B cell (primary cell): ENCODE measurements around the gene SLC7A10. TPM values are rescaled to one million over a fixed set of nuclear protein-coding genes. Genes with fewer than 3 reads are reported as not detected.

ENCODE experiments used
- ATAC-seq: fragments of 200-7000 bp; cut with Tn5 transposase; one replicate; pipeline ENCODE4 v1.10.0; 2021; ENCODE audit warnings: low read depth, mild to moderate bottlenecking, moderate number of reproducible peaks, moderate library complexity
- CTCF ChIA-PET: fragments of 350-600 bp; sonication (Branson Sonifier 250); formaldehyde crosslinking; loops from one replicate; lab custom pipeline; 2021; ENCODE audit warnings: antibody characterized with exemption, inconsistent platforms; lab: Charles Lee
- POLR2A ChIA-PET: fragments of 350-600 bp; sonication (Branson Sonifier 250); formaldehyde crosslinking; loops from one replicate; lab custom pipeline; 2021; ENCODE audit warnings: antibody characterized with exemption; lab: Charles Lee
- DNase-seq: peaks from one replicate; pipeline ENCODE4 v3.0.0; 2013
- H2AFZ ChIP-seq: 2 replicates; pipeline ENCODE4 v1.6.1; 2012; ENCODE audit warnings: mild to moderate bottlenecking, low read depth, low read length; ENCODE audit not compliant: insufficient read depth, poor library complexity, severe bottlenecking
- H3K27ac ChIP-seq, 2 donors: 1 replicate in 1 of 2; 2 replicates in 1 of 2; pipeline ENCODE4 v1.5.1; 2012 to 2013; ENCODE audit warnings: low read length in 2 of 2, mild to moderate bottlenecking in 2 of 2, moderate library complexity in 1 of 2
- H3K27me3 ChIP-seq, 4 experiments: fragments of 200-600 bp in 1 of 4; sonication (generic) in 1 of 4; replicated peaks in 1 of 4; 1 replicate in 2 of 4; 2 replicates in 2 of 4; pipeline versions ENCODE4 v1.6.1 to v1.7.0; 2013 to 2016; ENCODE audit warnings: low read length in 3 of 4, mild to moderate bottlenecking in 2 of 4, mixed read lengths in 1 of 4, moderate library complexity in 1 of 4; ENCODE audit not compliant: insufficient read depth in 4 of 4, control insufficient read depth in 3 of 4; ENCODE audit errors: control extremely low read depth in 1 of 4
- H3K36me3 ChIP-seq, 2 experiments: replicated peaks in 1 of 2; 1 replicate in 1 of 2; 2 replicates in 1 of 2; pipeline versions ENCODE4 v1.6.1 to v1.7.1; 2013; ENCODE audit warnings: low read length in 1 of 2; ENCODE audit not compliant: insufficient read depth in 2 of 2, control insufficient read depth in 1 of 2; ENCODE audit errors: control extremely low read depth in 1 of 2, extremely low read depth in 1 of 2
- H3K4me1 ChIP-seq, 2 donors: fragments of 200-600 bp in 1 of 2; sonication (generic) in 1 of 2; 1 replicate in 1 of 2; 2 replicates in 1 of 2; pipeline versions ENCODE4 v1.5.1 to v1.6.1; 2013 to 2017; ENCODE audit warnings: low read length in 2 of 2; ENCODE audit not compliant: control insufficient read depth in 2 of 2, insufficient read depth in 2 of 2
- H3K4me2 ChIP-seq: replicated peaks from 2 replicates; pipeline ENCODE3; 2012; ENCODE audit warnings: mild to moderate bottlenecking, low read depth, low read length; ENCODE audit not compliant: poor library complexity, severe bottlenecking
- H3K4me3 ChIP-seq, 5 experiments: fragments of 200-600 bp in 1 of 5; sonication (generic) in 1 of 5; 1 replicate in 3 of 5; 2 replicates in 2 of 5; pipeline versions ENCODE4 v1.5.1 to v1.7.0; 2011 to 2016; ENCODE audit warnings: low read length in 4 of 5, mild to moderate bottlenecking in 4 of 5, low read depth in 2 of 5, control low read depth in 1 of 5, moderate library complexity in 1 of 5; ENCODE audit not compliant: insufficient read depth in 1 of 5; ENCODE audit errors: control extremely low read depth in 1 of 5, extremely low read depth in 1 of 5
- H3K79me2 ChIP-seq: fragments of 200-600 bp; sonication (generic); one replicate; pipeline ENCODE4 v1.6.0; 2016; ENCODE audit warnings: low read length; ENCODE audit not compliant: control insufficient read depth, insufficient read depth
- H3K9ac ChIP-seq: fragments of 200-600 bp; sonication (generic); 2 replicates; pipeline ENCODE4 v1.6.1; 2017; ENCODE audit warnings: mild to moderate bottlenecking, low read length, moderate library complexity
- H3K9me3 ChIP-seq, 3 donors: one replicate each; pipeline versions ENCODE4 v1.6.1 to v1.7.1; 2013; ENCODE audit warnings: low read length in 2 of 3; ENCODE audit not compliant: control insufficient read depth in 2 of 3, insufficient read depth in 1 of 3; ENCODE audit errors: control extremely low read depth in 1 of 3
- H4K20me1 ChIP-seq: 2 replicates; pipeline ENCODE4 v1.6.0; 2012; ENCODE audit warnings: mild to moderate bottlenecking, low read length; ENCODE audit not compliant: insufficient read depth, control insufficient read depth, poor library complexity, severe bottlenecking
- H3K27ac Mint-ChIP-seq: one replicate; pipeline ENCODE4 v1.8.0; 2021; ENCODE audit warnings: mixed read lengths
- H3K27me3 Mint-ChIP-seq: one replicate; pipeline ENCODE4 v1.8.0; 2021; ENCODE audit warnings: mixed read lengths
- H3K4me1 Mint-ChIP-seq: one replicate; pipeline ENCODE4 v1.8.0; 2021; ENCODE audit warnings: mixed read lengths
- H3K4me3 Mint-ChIP-seq: one replicate; pipeline ENCODE4 v1.8.0; 2021; ENCODE audit warnings: mixed read lengths
- H3K9me3 Mint-ChIP-seq: one replicate; pipeline ENCODE4 v1.8.0; 2022; ENCODE audit warnings: mixed read lengths; ENCODE audit not compliant: insufficient read depth
- EZH2 ChIP-seq: IDR thresholded peaks from 2 replicates; pipeline ENCODE4 v1.6.1; 2012; ENCODE audit warnings: borderline replicate concordance, low read depth, mild to moderate bottlenecking, moderate library complexity, low read length; ENCODE audit not compliant: insufficient read depth, poor library complexity, severe bottlenecking
- WGBS: methylation state at CpG from one replicate; pipeline ENCODE4 v1.1.5; 2013; ENCODE audit warnings: missing lambda C conversion rate; ENCODE audit not compliant: insufficient coverage; 5-methylcytosine and 5-hydroxymethylcytosine counted together
- intact Hi-C: fragments of 100-400 bp; cut with micrococcal nuclease; formaldehyde crosslinking; loops from one replicate; pipeline ENCODE4 v1.10.0; 2022
- polyA plus RNA-seq: library from polyadenylated mRNA; depleted of rRNA; stranded (reverse); fragments of >200 nt; gene quantifications from 2 replicates; pipeline ENCODE4 v1.2.3, GENCODE V29; 2012
- total RNA-seq, 2 donors: library from RNA; stranded (reverse); fragments of 120-200 nt in 1 of 2; gene quantifications; 1 replicate in 1 of 2; 2 replicates in 1 of 2; pipeline versions ENCODE4 v1.2.3 to v1.2.4, GENCODE V29; 2013 to 2022
- TF ChIP-seq, protein P1 (sequence below): fragments of 200-600 bp; IDR thresholded peaks from one replicate; pipeline ENCODE4 v1.8.0; 2022; ENCODE audit warnings: antibody characterized with exemption, mild to moderate bottlenecking

Gene SLC7A10
- total and polyA plus RNA-seq, 2 donors (not counting 1 experiment from before 2014, with no cell fraction given), result not detected

- Histone ChIP-seq H2AFZ (no peak overlapping the region), H3K79me2 (no peaks in the 10 kb centered on the region), H3K9ac (no peak overlapping the region), H3K36me3 (no peaks in the 10 kb centered on the region), H3K27me3 (peaks cover 0 to 3% (median 0%) of the 10 kb centered on the region in 4 experiments), H3K4me2 (no peak overlapping the region), H3K4me3 (no peak overlapping the region), H4K20me1 (no peaks in the 10 kb centered on the region), H3K9me3 (peaks cover 0 to 12% (median 7%) of the 10 kb centered on the region in 3 donors), H3K4me1 (no peaks in the 10 kb centered on the region), H3K27ac (no peak overlapping the region)
- no peak for ATAC-seq
- Mint-ChIP-seq H3K4me3 (no peak overlapping the region), H3K9me3 (no peaks in the 10 kb centered on the region), H3K27ac (no peak overlapping the region), H3K27me3 (peaks cover 14% of the 10 kb centered on the region), H3K4me1 (no peaks in the 10 kb centered on the region)
- WGBS, result 75% methylated on average over 10 of the region's 11 CpGs
- intact Hi-C loops, result no loop called here
- TF ChIP-seq EZH2, result no peak
- TF ChIP-seq, protein P1, sequence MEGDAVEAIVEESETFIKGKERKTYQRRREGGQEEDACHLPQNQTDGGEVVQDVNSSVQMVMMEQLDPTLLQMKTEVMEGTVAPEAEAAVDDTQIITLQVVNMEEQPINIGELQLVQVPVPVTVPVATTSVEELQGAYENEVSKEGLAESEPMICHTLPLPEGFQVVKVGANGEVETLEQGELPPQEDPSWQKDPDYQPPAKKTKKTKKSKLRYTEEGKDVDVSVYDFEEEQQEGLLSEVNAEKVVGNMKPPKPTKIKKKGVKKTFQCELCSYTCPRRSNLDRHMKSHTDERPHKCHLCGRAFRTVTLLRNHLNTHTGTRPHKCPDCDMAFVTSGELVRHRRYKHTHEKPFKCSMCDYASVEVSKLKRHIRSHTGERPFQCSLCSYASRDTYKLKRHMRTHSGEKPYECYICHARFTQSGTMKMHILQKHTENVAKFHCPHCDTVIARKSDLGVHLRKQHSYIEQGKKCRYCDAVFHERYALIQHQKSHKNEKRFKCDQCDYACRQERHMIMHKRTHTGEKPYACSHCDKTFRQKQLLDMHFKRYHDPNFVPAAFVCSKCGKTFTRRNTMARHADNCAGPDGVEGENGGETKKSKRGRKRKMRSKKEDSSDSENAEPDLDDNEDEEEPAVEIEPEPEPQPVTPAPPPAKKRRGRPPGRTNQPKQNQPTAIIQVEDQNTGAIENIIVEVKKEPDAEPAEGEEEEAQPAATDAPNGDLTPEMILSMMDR, result no peak
- ChIA-PET POLR2A (no interaction called here), CTCF (interaction anchor here (0.6 to 14.9 kb wide), 2 partner anchors 20 to 166 kb away, joined by 4 to 211 read pairs; no protein-coding TSS in a partner anchor)
- DNase-seq, result no peak
Observed at GRCh38 chr19:33241091-33241529, 15.5 kb upstream of the SLC7A10 start.

GRCh38 chr19:33240181-33240771 is 14.6 kb upstream of the SLC7A10 start:
- H3K27me3 Mint-ChIP-seq, result peaks cover 14% of the 10 kb centered on the region
- H3K4me3 Mint-ChIP-seq, result no peak overlapping the region
- H3K4me3 ChIP-seq, result no peak overlapping the region
- no peak overlapping the region for H3K9ac ChIP-seq
- no peak overlapping the region for H3K27ac Mint-ChIP-seq
- POLR2A ChIA-PET, result no interaction called here
- no peaks in the 10 kb centered on the region for H3K9me3 Mint-ChIP-seq
- H3K4me1 ChIP-seq, result peaks cover 0 to 4% of the 10 kb centered on the region in 2 donors
- TF ChIP-seq, protein P1, result no peak
- TF ChIP-seq EZH2, result no peak
- no peaks in the 10 kb centered on the region for H3K36me3 ChIP-seq
- H3K27me3 ChIP-seq, result peaks cover 0 to 3% (median 0%) of the 10 kb centered on the region in 4 experiments
- CTCF ChIA-PET, result interaction anchor here (0.9 to 14.9 kb wide), 2 partner anchors 12 to 167 kb away, joined by 3 to 211 read pairs; no protein-coding TSS in a partner anchor
- ATAC-seq, result no peak
- H2AFZ ChIP-seq, result no peak overlapping the region
- peaks cover 0 to 5% (median 0%) of the 10 kb centered on the region in 3 donors for H3K9me3 ChIP-seq
- H3K27ac ChIP-seq, result no peak overlapping the region
- H3K4me1 Mint-ChIP-seq, result peaks cover 4% of the 10 kb centered on the region
- no peak for DNase-seq
- H4K20me1 ChIP-seq, result no peaks in the 10 kb centered on the region
- WGBS, result 96% methylated on average over 7 of the region's 8 CpGs
- no peak overlapping the region for H3K4me2 ChIP-seq
- intact Hi-C loops, result no loop called here
- H3K79me2 ChIP-seq, result no peaks in the 10 kb centered on the region
